Measurements from ENCODE around the gene LTBP4.

LTBP4 gene

DNA sequence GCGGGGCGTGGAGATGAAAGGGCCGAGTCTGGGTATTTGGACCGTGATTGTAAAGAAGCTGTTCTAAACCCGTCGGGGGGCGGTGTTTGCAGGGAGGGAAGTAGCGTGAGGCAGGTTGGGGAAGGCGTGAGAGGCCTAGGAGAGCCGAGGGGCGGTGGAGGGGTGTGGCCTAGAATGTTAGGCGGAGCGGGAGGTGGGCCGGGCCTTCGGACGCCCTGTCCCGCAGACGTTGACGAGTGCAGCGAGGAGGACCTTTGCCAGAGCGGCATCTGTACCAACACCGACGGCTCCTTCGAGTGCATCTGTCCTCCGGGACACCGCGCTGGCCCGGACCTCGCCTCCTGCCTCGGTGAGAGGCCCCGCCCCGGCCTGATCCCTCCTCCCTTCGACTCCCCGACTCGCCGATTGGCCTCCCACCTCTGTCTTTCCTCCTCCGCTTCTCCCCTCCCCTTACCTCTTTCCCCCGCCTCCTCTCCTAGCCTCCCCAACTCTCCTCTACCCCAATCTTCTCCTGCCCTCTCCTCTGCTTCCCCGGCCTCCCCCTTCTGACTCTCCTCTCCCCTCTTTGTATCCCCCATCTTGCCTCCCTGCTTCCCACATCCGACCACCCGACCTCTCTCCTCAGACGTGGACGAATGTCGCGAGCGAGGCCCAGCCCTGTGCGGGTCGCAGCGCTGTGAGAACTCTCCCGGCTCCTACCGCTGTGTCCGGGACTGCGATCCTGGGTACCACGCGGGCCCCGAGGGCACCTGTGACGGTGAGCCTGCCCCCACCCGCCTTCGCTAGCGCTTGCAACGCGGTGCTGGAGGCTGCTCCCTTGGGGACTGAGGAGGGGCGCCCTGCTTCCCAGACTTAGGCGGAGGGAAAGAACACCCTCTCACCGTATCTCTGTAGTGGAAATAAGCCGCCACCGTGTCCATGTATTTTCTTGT is 12.8 kb downstream of the LTBP4 start:
- H3K9me3 Mint-ChIP-seq, result no peaks in the 10 kb centered on the region
- peaks cover 39% of the 10 kb centered on the region for H3K36me3 Mint-ChIP-seq (ENCODE audit: insufficient read depth)
- peak; percentile 61 for ATAC-seq (replicated peaks)
- DNase-seq, result peak; percentile 77 to 83 (median 83)
- H3K4me1 Mint-ChIP-seq (ENCODE audit: low read depth in 2 of 2), result peaks cover 44 to 46% of the 10 kb centered on the region in 2 donors
- no peaks in the 10 kb centered on the region for H3K27me3 Mint-ChIP-seq
- H3K4me3 Mint-ChIP-seq, result peak overlapping the region; percentile 97 to 98
- H3K27ac Mint-ChIP-seq, result peak overlapping the region; percentile 90 to 96

DNA sequence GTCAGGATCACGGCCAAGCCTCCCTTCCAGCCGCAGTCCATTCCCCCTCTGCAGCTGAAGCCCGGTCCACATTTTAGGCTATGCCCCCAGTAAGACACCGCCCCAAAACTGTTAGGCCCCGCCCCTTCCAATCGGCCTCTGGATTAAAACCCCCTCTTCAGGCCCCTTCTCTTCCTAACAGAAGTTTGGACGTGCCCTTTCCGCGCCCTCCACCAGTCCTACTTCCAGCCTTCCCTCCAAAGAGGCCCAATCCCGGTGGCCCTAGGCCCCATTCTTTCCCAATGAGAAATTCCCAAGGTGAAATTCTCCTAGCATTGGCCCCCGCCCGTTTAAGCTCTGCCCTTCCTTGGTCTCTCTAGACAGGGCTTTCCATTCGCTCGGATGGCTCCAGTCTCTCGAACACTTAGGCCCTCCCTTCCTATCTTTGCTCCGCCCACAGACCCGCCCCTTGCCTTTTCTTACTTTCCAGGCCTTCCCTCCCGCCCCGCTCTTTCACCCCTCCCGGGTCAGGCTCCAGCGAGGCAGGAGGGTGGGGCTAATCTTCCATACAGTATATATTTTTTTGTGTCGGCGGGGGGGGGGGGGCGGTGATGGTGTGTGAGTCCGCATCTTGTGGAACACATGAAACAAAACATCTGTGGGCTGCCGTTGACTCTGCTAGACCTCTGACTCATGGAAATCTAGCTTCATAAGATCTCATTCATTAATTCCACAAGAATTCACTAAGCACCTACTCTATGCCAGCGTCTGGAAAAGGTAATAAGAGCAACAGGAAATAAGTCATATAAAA is 13.6 kb downstream of the LTBP4 start:
- Mint-ChIP-seq H3K4me3 (peak overlapping the region; percentile 97 to 98), H3K27ac (peak overlapping the region; percentile 90 to 96), H3K4me1 (ENCODE audit: low read depth in 2 of 2) (peaks cover 37 to 43% of the 10 kb centered on the region in 2 donors), H3K36me3 (ENCODE audit: insufficient read depth) (peaks cover 45% of the 10 kb centered on the region), H3K27me3 (no peaks in the 10 kb centered on the region), H3K9me3 (no peaks in the 10 kb centered on the region)
- DNase-seq, result peak in 2 of 3 experiments; percentile 55 to 62
- ATAC-seq (replicated peaks), result no peak

DNA sequence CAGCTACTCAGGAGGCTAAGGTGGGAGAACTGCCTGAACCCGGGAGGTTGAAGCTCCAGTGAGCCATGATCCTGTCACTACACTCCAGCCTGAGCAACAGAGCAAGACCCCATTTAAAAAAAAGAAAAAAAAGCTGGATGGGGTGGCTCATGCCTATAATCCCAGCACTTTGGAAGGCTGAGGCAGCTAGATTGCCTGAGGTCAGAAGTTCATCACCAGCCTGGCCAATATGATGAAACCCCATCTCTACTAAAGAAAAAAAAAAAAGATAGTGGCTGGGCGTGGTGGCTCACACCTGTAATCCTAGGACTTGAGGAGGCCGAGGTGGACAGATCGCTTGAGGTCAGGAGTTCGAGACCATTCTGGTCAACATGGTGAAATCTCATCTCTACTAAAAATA is 15.0 kb downstream of the LTBP4 start:
- Mint-ChIP-seq H3K27ac (no peak overlapping the region), H3K9me3 (no peaks in the 10 kb centered on the region), H3K4me3 (no peak overlapping the region), H3K4me1 (ENCODE audit: low read depth in 2 of 2) (peaks cover 23 to 32% of the 10 kb centered on the region in 2 donors), H3K36me3 (ENCODE audit: insufficient read depth) (peaks cover 42% of the 10 kb centered on the region), H3K27me3 (no peaks in the 10 kb centered on the region)
- no peak for DNase-seq
- ATAC-seq (replicated peaks), result no peak

DNA sequence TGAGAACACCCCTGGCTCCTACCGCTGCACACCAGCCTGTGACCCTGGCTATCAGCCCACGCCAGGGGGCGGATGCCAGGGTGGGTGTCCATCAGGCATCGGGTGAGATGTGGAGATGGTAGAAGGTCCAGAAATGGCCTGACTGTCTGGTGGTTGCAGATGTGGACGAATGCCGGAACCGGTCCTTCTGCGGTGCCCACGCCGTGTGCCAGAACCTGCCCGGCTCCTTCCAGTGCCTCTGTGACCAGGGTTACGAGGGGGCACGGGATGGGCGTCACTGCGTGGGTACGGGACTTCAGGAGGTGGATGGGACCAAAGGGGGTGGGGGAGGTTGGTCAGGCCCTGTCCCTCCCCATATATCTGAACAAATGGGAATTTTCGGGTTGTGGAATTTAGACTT is 15.8 kb downstream of the LTBP4 start:
- Mint-ChIP-seq H3K27me3 (no peaks in the 10 kb centered on the region), H3K4me1 (ENCODE audit: low read depth in 2 of 2) (peaks cover 19 to 29% of the 10 kb centered on the region in 2 donors), H3K4me3 (no peak overlapping the region), H3K27ac (no peak overlapping the region), H3K9me3 (no peaks in the 10 kb centered on the region), H3K36me3 (ENCODE audit: insufficient read depth) (peaks cover 50% of the 10 kb centered on the region)
- no peak for ATAC-seq (replicated peaks)
- DNase-seq, result no peak

DNA sequence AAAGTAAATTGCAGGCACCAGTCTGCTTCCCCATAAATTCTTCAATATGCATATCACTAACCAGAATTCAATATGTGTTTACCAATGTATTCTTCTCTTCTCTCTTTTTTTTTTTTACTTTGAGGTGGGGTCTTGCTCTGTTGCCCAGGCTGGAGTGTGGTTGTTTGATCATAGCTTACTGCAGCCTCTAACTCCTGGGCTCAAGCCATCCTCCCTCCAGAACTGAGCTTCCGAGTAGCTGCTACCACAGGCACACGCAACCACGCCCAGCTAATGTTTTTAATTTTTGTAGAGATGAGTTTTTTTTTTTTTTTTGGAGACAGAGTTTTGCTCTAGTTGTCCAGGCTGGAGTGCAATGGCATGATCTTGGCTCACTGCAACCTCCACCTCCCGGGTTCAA is 16.8 kb downstream of the LTBP4 start:
- Mint-ChIP-seq H3K9me3 (no peaks in the 10 kb centered on the region), H3K4me3 (no peak overlapping the region), H3K27ac (no peak overlapping the region), H3K4me1 (ENCODE audit: low read depth in 2 of 2) (peaks cover 19 to 23% of the 10 kb centered on the region in 2 donors), H3K36me3 (ENCODE audit: insufficient read depth) (peaks cover 47% of the 10 kb centered on the region), H3K27me3 (no peaks in the 10 kb centered on the region)
- ATAC-seq (replicated peaks), result no peak
- no peak for DNase-seq

DNA sequence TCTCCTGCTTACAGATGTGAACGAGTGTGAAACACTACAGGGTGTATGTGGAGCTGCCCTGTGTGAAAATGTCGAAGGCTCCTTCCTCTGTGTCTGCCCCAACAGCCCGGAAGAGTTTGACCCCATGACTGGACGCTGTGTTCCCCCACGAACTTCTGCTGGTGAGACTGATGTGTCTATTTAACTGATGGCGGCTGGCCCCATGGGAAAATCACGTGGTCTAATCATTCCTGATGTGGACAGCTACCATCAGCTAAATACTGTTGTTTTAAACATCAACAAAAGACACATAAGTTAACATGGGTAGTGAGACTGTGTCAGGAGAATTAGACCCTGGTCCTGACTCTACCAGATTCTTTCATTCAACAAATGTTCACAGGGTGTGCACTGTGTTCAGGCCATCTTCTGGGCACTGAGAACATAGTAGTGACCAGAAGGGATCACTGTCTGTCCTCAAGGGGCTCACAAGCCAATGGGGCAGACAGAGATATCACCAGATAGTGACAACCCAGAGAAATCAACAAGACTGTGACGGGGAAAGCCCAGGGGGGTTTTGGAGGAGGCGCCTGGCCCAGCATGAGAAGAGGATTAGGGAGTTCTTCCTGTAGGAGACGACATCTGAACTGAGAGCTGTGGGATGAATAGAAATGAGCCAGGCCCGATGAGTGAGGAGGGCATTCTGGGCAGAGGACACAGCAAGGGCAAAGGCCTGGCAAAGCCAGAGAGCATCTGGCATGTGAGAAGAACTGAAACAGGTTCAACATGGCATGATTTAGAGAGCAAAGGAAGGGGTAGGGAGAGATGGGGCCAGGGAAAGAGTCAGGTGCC is 18.4 kb downstream of the LTBP4 start:
- no peaks in the 10 kb centered on the region for H3K9me3 Mint-ChIP-seq
- no peaks in the 10 kb centered on the region for H3K27me3 Mint-ChIP-seq
- ATAC-seq (replicated peaks) (no peak), DNase-seq (no peak)
- no peak overlapping the region for H3K4me3 Mint-ChIP-seq
- H3K36me3 Mint-ChIP-seq (ENCODE audit: insufficient read depth), result peaks cover 48% of the 10 kb centered on the region
- H3K4me1 Mint-ChIP-seq (ENCODE audit: low read depth in 2 of 2), result peaks cover 8 to 12% of the 10 kb centered on the region in 2 donors
- peak overlapping the region in 1 of 2 donors; percentile 1 for H3K27ac Mint-ChIP-seq

DNA sequence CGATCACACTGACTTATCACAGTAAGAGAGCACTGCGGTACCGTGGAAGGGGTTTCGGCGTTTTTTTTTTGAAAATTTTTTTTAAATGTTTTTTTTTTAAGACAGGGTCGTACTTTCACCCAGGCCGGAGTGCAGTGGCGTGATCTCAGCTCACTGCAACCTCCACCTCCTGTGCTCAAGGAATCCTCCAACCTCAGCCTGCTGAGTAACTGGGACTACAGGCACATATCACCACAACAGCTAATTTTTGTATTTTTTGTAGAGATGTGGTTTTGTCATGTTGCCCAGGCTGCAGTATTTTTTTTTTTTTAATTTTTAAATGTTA is 19.0 kb downstream of the LTBP4 start:
- Mint-ChIP-seq H3K27me3 (no peaks in the 10 kb centered on the region), H3K4me1 (ENCODE audit: low read depth in 2 of 2) (peaks cover 2 to 6% of the 10 kb centered on the region in 2 donors), H3K4me3 (no peak overlapping the region), H3K36me3 (ENCODE audit: insufficient read depth) (peaks cover 50% of the 10 kb centered on the region), H3K27ac (peak overlapping the region in 1 of 2 donors; percentile 1), H3K9me3 (no peaks in the 10 kb centered on the region)
- DNase-seq (no peak), ATAC-seq (replicated peaks) (no peak)

DNA sequence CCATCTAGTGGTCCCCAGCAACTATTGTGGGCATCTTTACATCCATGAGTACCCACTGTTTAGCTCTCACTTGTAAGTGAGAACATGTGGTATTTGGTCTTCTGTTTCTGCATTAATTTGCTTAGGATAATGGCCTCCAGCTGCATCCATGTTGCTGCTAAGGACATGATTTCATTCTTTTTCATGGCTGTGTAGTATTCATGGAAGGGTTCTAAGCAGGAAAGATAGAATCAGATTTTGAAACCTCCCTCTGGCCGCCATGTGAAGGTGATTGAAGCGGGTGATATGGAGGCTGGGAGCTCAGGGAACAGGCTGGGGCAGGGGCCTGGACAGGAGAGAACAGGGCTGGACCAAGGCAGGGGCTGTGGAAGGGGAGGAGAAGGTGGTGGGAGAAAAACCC is 20.1 kb downstream of the LTBP4 start:
- peaks cover 51% of the 10 kb centered on the region for H3K36me3 Mint-ChIP-seq (ENCODE audit: insufficient read depth)
- no peaks in the 10 kb centered on the region for H3K9me3 Mint-ChIP-seq
- no peak overlapping the region for H3K27ac Mint-ChIP-seq
- DNase-seq (no peak), ATAC-seq (replicated peaks) (no peak)
- no peaks in the 10 kb centered on the region for H3K27me3 Mint-ChIP-seq
- H3K4me1 Mint-ChIP-seq (ENCODE audit: low read depth in 2 of 2), result peaks cover 4 to 5% of the 10 kb centered on the region in 2 donors
- no peak overlapping the region for H3K4me3 Mint-ChIP-seq

DNA sequence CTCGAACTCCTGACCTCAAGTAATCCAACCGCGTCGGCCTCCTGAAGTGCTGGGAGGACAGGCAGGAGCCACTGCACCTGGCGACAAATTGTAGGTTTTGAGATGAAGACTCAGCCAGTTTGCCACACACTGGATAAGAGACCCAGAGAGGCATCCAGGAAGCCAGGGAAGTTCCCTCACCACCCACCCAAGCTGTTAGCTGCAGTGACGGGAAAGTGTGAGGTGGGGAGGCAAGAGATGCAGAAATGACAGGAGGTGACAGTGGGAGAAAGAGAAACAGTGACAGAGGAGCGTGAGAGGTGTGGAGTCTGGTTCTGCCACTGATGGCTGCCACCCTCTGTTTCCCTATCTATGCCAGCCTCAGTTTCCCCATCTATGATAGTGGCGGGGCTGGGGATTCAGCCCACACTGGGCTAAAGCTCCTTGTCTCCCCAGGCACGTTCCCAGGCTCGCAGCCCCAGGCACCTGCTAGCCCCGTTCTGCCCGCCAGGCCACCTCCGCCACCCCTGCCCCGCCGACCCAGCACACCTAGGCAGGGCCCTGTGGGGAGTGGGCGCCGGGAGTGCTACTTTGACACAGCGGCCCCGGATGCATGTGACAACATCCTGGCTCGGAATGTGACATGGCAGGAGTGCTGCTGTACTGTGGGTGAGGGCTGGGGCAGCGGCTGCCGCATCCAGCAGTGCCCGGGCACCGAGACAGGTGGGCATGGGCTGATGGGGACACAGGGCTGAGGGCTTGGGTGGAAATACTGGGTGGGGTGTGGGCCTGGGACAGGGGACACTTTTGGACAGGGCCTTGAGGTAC is 21.0 kb downstream of the LTBP4 start:
- ATAC-seq (replicated peaks), result no peak
- Mint-ChIP-seq H3K27ac (peak overlapping the region in 1 of 2 donors; percentile 32), H3K36me3 (ENCODE audit: insufficient read depth) (peaks cover 53% of the 10 kb centered on the region), H3K4me3 (no peak overlapping the region), H3K9me3 (no peaks in the 10 kb centered on the region), H3K4me1 (ENCODE audit: low read depth in 2 of 2) (peaks cover 2 to 4% of the 10 kb centered on the region in 2 donors), H3K27me3 (no peaks in the 10 kb centered on the region)
- no peak for DNase-seq

DNA sequence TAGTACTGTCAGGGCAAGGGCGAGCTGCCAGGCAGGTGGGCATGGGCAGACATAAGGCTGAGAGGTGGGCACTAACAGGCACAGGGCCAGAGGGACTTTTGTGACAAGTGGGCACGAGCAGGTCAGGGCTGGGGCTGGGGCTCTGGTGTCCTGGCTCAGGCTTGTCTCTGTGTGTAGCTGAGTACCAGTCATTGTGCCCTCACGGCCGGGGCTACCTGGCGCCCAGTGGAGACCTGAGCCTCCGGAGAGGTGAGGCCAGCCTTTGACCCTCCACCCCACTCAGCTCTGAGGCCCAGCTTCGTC is 21.6 kb downstream of the LTBP4 start:
- Mint-ChIP-seq H3K27me3 (no peaks in the 10 kb centered on the region), H3K4me1 (ENCODE audit: low read depth in 2 of 2) (peaks cover 2 to 4% of the 10 kb centered on the region in 2 donors), H3K4me3 (no peak overlapping the region), H3K36me3 (ENCODE audit: insufficient read depth) (peaks cover 53% of the 10 kb centered on the region), H3K27ac (peak overlapping the region in 1 of 2 donors; percentile 32), H3K9me3 (no peaks in the 10 kb centered on the region)
- DNase-seq, result no peak
- no peak for ATAC-seq (replicated peaks)

DNA sequence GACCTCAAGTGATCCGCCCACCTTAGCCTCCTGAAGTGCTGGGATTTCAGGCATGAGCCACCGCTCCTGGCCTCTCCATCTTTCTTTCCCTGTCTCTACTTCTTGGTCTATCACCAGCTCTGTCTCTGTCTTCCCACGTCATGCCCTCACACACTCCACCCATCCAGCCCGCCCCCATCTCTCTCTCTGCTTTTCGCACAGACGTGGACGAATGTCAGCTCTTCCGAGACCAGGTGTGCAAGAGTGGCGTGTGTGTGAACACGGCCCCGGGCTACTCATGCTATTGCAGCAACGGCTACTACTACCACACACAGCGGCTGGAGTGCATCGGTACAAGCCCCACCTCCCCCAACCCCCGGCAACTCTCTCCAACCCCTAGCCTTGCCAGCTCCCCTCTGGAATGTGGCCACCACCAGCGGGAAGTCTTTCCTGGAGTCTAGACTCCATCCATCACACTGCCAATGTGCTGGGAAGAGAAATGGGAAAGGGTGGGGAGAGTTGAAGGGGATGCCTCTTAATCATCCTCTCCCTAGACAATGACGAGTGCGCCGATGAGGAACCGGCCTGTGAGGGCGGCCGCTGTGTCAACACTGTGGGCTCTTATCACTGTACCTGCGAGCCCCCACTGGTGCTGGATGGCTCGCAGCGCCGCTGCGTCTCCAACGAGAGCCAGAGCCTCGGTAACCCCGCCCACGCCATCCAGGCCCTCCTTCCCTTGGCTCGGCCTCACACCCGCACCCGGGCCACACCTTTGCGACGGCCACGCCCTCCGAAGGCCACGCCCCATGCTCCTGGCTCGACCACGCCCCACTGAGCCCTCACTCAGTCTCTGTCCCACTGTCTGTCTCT is 22.5 kb downstream of the LTBP4 start:
- H3K27ac Mint-ChIP-seq, result peak overlapping the region in 1 of 2 donors; percentile 21
- H3K4me1 Mint-ChIP-seq (ENCODE audit: low read depth in 2 of 2), result peaks cover 2 to 4% of the 10 kb centered on the region in 2 donors
- no peaks in the 10 kb centered on the region for H3K27me3 Mint-ChIP-seq
- H3K9me3 Mint-ChIP-seq, result no peaks in the 10 kb centered on the region
- ATAC-seq (replicated peaks) (no peak), DNase-seq (no peak)
- no peak overlapping the region for H3K4me3 Mint-ChIP-seq
- peaks cover 49% of the 10 kb centered on the region for H3K36me3 Mint-ChIP-seq (ENCODE audit: insufficient read depth)

All from effector memory CD8-positive, alpha-beta T cell (primary cell).